WTC11 (cell line): ENCODE data around the gene ADH7.

ENCODE experiments used
- ATF3 ChIP-seq: sonication (generic); formaldehyde crosslinking; conservative IDR thresholded peaks from 2 replicates; pipeline ENCODE4 v1.8.1; 2022; ENCODE audit warnings: mild to moderate bottlenecking, missing genetic modification reagents
- CTCF ChIP-seq: fragments of 200-600 bp; IDR thresholded peaks from 2 replicates; pipeline ENCODE4 v1.8.0; 2022; ENCODE audit warnings: antibody characterized with exemption
- IRF2 ChIP-seq: sonication (generic); formaldehyde crosslinking; IDR thresholded peaks from 2 replicates; pipeline ENCODE4 v1.8.0; 2022; ENCODE audit warnings: low read depth, missing genetic modification reagents, borderline replicate concordance
- OVOL2 ChIP-seq: fragments of 250-450 bp; sonication (Bioruptor Pico); IDR thresholded peaks from 2 replicates; pipeline ENCODE4 v1.9.0; 2021; ENCODE audit warnings: mild to moderate bottlenecking, borderline replicate concordance

- no peak for TF ChIP-seq CTCF
- no peak for TF ChIP-seq ATF3 (CRISPR knock-in tag)
- TF ChIP-seq IRF2, result no peak
- TF ChIP-seq OVOL2 (CRISPR knock-in tag), result no peak
These were observed 1.3 kb upstream of the ADH7 start for GRCh38 chr4:99436462-99436861.
